ENCODE data around the gene TAS2R39.

TAS2R39 gene

GRCh38 chr7:143188994-143189393 is 5.8 kb downstream of the TAS2R39 start:
- TF ChIP-seq CTCF (IDR thresholded peaks at IDR 0.05; ENCODE audit: insufficient read depth, low read length, poor library complexity, severe bottlenecking) = no peak
- no peak for DNase-seq (ENCODE audit: extremely low read depth, insufficient read length)

GRCh38 chr7:143193880-143194279 is 10.7 kb downstream of the TAS2R39 start:
- DNase-seq (ENCODE audit: extremely low read depth, insufficient read length) = no peak
- H3K4me3 ChIP-seq (replicated peaks; ENCODE audit: low read depth, low read length) = no peak overlapping the region
- no peaks in the 10 kb centered on the region for H3K27me3 ChIP-seq (replicated peaks; ENCODE audit: control insufficient read depth, insufficient read depth, low read length)
- TF ChIP-seq CTCF (IDR thresholded peaks at IDR 0.05; ENCODE audit: insufficient read depth, low read length, poor library complexity, severe bottlenecking) = no peak
- no peaks in the 10 kb centered on the region for H3K36me3 ChIP-seq (ENCODE audit: control insufficient read depth, insufficient read depth, low read length)

More at GRCh38 chr7:143188994-143189393, 5.8 kb downstream of the TAS2R39 start:
- Histone ChIP-seq H3K27me3 (replicated peaks; ENCODE audit: control insufficient read depth, insufficient read depth, low read length) (no peaks in the 10 kb centered on the region), H3K36me3 (ENCODE audit: control insufficient read depth, insufficient read depth, low read length) (no peaks in the 10 kb centered on the region), H3K4me3 (replicated peaks; ENCODE audit: low read depth, low read length) (no peak overlapping the region)

- Histone ChIP-seq H3K36me3 (ENCODE audit: control insufficient read depth, insufficient read depth, low read length) (no peaks in the 10 kb centered on the region), H3K27me3 (replicated peaks; ENCODE audit: control insufficient read depth, insufficient read depth, low read length) (no peaks in the 10 kb centered on the region), H3K4me3 (replicated peaks; ENCODE audit: low read depth, low read length) (no peak overlapping the region)
- no peak for TF ChIP-seq CTCF (IDR thresholded peaks at IDR 0.05; ENCODE audit: insufficient read depth, low read length, poor library complexity, severe bottlenecking)
- DNase-seq (ENCODE audit: extremely low read depth, insufficient read length) = no peak
Observed at GRCh38 chr7:143199040-143199439, 15.8 kb downstream of the TAS2R39 start.

- Histone ChIP-seq H3K27me3 (replicated peaks; ENCODE audit: control insufficient read depth, insufficient read depth, low read length) (no peaks in the 10 kb centered on the region), H3K4me3 (replicated peaks; ENCODE audit: low read depth, low read length) (no peak overlapping the region), H3K36me3 (ENCODE audit: control insufficient read depth, insufficient read depth, low read length) (no peaks in the 10 kb centered on the region)
- no peak for TF ChIP-seq CTCF (IDR thresholded peaks at IDR 0.05; ENCODE audit: insufficient read depth, low read length, poor library complexity, severe bottlenecking)
- DNase-seq (ENCODE audit: extremely low read depth, insufficient read length) = no peak
Observed at GRCh38 chr7:143202161-143202560, 18.9 kb downstream of the TAS2R39 start.

GRCh38 chr7:143203386-143203785 is 20.2 kb downstream of the TAS2R39 start:
- H3K4me3 ChIP-seq (replicated peaks; ENCODE audit: low read depth, low read length) = no peak overlapping the region
- DNase-seq (ENCODE audit: extremely low read depth, insufficient read length) = no peak
- no peak for TF ChIP-seq CTCF (IDR thresholded peaks at IDR 0.05; ENCODE audit: insufficient read depth, low read length, poor library complexity, severe bottlenecking)
- H3K27me3 ChIP-seq (replicated peaks; ENCODE audit: control insufficient read depth, insufficient read depth, low read length) = no peaks in the 10 kb centered on the region
- no peaks in the 10 kb centered on the region for H3K36me3 ChIP-seq (ENCODE audit: control insufficient read depth, insufficient read depth, low read length)

Measured in GM06990 (cell line).